ENCODE results near the gene MYOD1.

Gene MYOD1

DNA sequence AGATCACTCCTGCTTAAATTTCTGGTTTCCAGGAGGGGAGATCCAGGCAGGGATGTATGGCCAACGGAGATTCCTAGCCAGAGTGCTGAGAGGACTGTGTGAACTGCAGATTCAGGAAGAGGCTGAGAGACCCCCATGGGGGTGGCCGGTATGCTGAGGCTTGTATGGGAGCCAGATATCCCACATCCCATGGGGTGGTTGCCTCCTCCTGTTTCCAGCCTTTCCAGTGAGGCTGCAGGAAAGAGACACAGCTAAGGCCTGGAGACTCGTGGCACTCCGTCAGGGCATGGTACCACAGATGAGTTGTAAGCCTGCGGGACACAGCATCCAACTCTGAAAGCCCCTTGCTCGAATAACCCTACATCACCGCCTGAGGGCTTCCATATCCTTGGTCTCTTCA lies 1.4 kb upstream of the MYOD1 start:
- H3K27ac ChIP-seq, result no peak overlapping the region
- TF ChIP-seq, protein P1, sequence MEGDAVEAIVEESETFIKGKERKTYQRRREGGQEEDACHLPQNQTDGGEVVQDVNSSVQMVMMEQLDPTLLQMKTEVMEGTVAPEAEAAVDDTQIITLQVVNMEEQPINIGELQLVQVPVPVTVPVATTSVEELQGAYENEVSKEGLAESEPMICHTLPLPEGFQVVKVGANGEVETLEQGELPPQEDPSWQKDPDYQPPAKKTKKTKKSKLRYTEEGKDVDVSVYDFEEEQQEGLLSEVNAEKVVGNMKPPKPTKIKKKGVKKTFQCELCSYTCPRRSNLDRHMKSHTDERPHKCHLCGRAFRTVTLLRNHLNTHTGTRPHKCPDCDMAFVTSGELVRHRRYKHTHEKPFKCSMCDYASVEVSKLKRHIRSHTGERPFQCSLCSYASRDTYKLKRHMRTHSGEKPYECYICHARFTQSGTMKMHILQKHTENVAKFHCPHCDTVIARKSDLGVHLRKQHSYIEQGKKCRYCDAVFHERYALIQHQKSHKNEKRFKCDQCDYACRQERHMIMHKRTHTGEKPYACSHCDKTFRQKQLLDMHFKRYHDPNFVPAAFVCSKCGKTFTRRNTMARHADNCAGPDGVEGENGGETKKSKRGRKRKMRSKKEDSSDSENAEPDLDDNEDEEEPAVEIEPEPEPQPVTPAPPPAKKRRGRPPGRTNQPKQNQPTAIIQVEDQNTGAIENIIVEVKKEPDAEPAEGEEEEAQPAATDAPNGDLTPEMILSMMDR (conservative IDR thresholded peaks at IDR 0.05), result no peak

DNA sequence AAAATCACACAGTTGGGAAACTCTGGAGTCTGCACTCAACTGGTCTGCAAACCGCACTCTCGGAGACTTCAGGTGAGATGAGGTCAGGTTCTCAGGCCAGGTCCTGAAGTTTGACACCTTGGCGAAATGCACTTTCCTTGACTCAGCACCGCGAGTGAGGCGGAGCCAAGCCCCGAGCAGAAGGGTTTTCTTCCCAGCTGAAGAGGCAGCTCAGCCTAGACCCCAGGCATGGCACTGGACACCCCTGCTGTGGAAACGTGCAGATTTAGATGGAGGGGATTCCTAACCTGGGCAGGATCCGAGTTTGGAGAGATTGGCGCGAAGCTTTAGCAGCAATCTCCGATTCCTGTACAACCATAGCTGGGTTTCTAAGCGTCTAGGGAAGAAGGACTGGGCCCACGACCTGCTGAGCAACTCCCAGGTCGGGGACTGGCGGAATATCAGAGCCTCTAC lies 835 bp upstream of the MYOD1 start:
- H3K27ac ChIP-seq, result no peak overlapping the region
- TF ChIP-seq, protein P1 (conservative IDR thresholded peaks at IDR 0.05), result no peak

DNA sequence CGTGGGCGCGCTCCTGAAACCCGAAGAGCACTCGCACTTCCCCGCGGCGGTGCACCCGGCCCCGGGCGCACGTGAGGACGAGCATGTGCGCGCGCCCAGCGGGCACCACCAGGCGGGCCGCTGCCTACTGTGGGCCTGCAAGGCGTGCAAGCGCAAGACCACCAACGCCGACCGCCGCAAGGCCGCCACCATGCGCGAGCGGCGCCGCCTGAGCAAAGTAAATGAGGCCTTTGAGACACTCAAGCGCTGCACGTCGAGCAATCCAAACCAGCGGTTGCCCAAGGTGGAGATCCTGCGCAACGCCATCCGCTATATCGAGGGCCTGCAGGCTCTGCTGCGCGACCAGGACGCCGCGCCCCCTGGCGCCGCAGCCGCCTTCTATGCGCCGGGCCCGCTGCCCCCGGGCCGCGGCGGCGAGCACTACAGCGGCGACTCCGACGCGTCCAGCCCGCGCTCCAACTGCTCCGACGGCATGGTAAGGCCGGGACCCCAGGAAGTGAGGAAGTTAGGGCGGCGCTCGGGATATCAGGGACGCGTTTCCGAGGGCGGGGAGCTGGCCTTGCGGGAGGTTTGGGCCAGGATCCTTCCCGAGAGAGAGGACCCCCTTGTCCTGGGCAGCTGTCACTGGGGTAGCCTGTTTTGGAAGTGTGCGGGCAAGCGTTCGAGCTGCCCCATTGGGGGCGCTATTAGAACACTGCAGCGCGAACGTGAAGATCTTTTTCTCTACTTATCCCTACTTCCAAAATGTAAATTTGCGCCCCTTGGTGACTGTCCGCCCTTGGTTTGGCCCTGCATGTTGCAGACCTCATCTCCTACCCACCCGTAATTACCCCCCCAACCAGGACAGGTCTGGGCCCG lies 796 bp downstream of the MYOD1 start:
- TF ChIP-seq, protein P1 (conservative IDR thresholded peaks at IDR 0.05), result no peak
- no peak overlapping the region for H3K27ac ChIP-seq

DNA sequence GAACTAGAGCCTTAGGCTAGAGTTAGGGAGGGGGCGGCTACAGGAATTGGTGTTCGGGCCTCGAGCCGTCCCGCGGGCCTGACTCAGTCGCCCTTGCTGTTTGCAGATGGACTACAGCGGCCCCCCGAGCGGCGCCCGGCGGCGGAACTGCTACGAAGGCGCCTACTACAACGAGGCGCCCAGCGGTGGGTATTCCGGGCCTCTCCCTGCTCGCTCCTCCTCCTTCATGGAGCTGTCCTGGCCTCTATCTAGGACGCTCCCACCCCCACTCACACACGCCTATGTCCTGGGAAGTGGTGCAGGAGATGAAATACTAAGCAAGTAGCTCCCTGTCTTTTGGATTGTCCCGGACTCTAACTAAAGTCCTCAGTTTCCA lies 1.4 kb downstream of the MYOD1 start:
- TF ChIP-seq, protein P1 (conservative IDR thresholded peaks at IDR 0.05), result no peak
- no peak overlapping the region for H3K27ac ChIP-seq

DNA sequence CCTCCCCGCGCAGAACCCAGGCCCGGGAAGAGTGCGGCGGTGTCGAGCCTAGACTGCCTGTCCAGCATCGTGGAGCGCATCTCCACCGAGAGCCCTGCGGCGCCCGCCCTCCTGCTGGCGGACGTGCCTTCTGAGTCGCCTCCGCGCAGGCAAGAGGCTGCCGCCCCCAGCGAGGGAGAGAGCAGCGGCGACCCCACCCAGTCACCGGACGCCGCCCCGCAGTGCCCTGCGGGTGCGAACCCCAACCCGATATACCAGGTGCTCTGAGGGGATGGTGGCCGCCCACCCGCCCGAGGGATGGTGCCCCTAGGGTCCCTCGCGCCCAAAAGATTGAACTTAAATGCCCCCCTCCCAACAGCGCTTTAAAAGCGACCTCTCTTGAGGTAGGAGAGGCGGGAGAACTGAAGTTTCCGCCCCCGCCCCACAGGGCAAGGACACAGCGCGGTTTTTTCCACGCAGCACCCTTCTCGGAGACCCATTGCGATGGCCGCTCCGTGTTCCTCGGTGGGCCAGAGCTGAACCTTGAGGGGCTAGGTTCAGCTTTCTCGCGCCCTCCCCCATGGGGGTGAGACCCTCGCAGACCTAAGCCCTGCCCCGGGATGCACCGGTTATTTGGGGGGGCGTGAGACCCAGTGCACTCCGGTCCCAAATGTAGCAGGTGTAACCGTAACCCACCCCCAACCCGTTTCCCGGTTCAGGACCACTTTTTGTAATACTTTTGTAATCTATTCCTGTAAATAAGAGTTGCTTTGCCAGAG lies 2.0 kb downstream of the MYOD1 start:
- no peak overlapping the region for H3K27ac ChIP-seq
- TF ChIP-seq, protein P1 (conservative IDR thresholded peaks at IDR 0.05), result no peak

GRCh38 chr11:17722000-17722643 lies 2.8 kb downstream of the MYOD1 start:
- TF ChIP-seq, protein P1 (conservative IDR thresholded peaks at IDR 0.05), result peak; percentile 64
- H3K27ac ChIP-seq, result no peak overlapping the region

Data from VCaP (cell line).